Measurements from ENCODE around the gene CCDC91.
"Not testable (repeated sequence)": the region's sequence is repeated elsewhere in the genome, so short reads cannot be mapped to it uniquely, and the experiment has no call there.

CCDC91 gene

GRCh38 chr12:28446031-28446430, 255.8 kb downstream of the CCDC91 start:
- DNase-seq (ENCODE audit: extremely low read depth in 1 of 2, low read depth in 1 of 2): no peak

DNA sequence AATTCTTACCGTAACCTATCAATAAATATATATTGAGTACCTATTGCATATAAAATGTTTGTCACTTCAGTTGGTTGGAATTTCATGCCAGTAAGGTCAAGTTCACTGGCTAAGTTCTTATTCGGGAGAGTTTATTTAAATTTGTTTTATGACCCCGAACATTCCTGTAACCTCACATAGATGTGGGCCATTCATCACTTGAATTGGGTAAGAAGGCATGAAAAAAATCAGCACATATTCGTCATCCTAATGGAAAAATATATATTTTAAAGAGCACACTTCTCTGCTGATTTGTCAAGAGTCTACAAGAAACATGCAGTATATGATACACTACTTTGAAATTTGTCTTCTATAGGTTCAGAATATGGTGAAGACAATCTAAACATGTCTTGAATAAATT, 263.4 kb downstream of the CCDC91 start:
- no peak for DNase-seq (ENCODE audit: extremely low read depth in 1 of 2, low read depth in 1 of 2)

- DNase-seq (ENCODE audit: extremely low read depth in 1 of 2, low read depth in 1 of 2): no peak
Observed at GRCh38 chr12:28456934-28457710, 266.9 kb downstream of the CCDC91 start.

- DNase-seq (ENCODE audit: extremely low read depth in 1 of 2, low read depth in 1 of 2): no peak
Observed at GRCh38 chr12:28457785-28458184, 267.5 kb downstream of the CCDC91 start.

DNA sequence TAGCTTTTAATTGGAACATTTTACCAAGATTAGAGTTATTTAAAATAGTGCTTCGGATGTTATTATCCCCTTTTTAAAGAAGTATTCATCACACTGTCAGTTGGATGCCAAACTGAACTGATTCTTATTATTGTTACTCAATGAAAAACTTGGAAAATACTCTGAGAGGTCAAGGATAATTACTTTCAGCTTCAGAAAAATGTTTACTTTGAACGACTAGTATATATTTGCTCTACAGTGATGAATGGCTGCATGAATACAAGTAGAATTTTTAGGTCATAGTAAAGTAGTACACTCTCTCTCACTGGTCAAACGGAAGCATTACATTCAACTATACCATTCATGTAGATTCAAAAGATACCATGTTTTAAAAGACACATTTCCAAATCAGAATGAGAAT, 269.2 kb downstream of the CCDC91 start:
- no peak for DNase-seq (ENCODE audit: extremely low read depth in 1 of 2, low read depth in 1 of 2)

GRCh38 chr12:28460420-28461130, 270.3 kb downstream of the CCDC91 start:
- DNase-seq (ENCODE audit: extremely low read depth in 1 of 2, low read depth in 1 of 2): no peak

- no peak for DNase-seq (ENCODE audit: extremely low read depth in 1 of 2, low read depth in 1 of 2)
Observed at GRCh38 chr12:28463396-28463795, 273.1 kb downstream of the CCDC91 start.

GRCh38 chr12:28471762-28472161, 281.5 kb downstream of the CCDC91 start:
- not testable (repeated sequence) for DNase-seq (ENCODE audit: extremely low read depth in 1 of 2, low read depth in 1 of 2)

GRCh38 chr12:28476206-28476605, 285.9 kb downstream of the CCDC91 start:
- DNase-seq (ENCODE audit: extremely low read depth in 1 of 2, low read depth in 1 of 2): not testable (repeated sequence)

DNA sequence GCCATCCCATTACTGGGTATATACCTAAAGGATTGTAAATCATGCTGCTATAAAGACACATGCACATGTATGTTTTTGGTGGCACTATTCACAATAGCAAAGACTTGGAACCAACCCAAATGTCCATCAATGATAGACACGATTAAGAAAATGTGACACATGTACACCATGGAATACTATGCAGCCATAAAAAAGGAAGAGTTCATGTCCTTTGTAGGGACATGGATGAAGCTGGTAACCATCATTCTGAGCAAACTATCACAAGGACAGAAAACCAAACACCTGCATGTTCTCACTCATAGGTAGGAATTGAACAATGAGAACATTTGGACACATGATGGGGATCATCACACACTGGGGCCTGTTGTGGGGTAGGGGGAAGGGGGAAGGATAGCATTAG, 288.8 kb downstream of the CCDC91 start:
- not testable (repeated sequence) for DNase-seq (ENCODE audit: extremely low read depth in 1 of 2, low read depth in 1 of 2)

GRCh38 chr12:28479683-28480082, 289.4 kb downstream of the CCDC91 start:
- no peak for DNase-seq (ENCODE audit: extremely low read depth in 1 of 2, low read depth in 1 of 2)

- no peak for DNase-seq (ENCODE audit: extremely low read depth in 1 of 2, low read depth in 1 of 2)
Observed at GRCh38 chr12:28484156-28484555, 293.9 kb downstream of the CCDC91 start.

GRCh38 chr12:28486521-28486920, 296.3 kb downstream of the CCDC91 start:
- DNase-seq (ENCODE audit: extremely low read depth in 1 of 2, low read depth in 1 of 2): no peak

DNA sequence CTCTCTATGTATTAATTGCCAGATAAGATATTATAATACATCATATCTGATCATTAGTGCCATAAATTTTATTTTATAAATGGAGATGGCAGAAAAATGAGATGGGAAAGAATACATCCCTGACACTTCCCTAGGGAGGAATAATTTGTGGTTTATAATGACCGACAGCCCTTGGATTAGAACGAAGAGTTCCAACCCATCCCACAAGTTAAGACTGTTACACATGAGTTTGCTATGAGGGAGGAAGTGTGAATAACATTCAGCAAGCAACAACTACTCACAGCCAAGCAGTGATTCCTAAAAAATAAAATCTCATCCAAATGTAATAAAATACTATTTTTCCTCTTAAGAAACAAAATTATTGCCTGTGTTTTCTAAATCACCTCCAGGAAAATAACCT, 299.0 kb downstream of the CCDC91 start:
- DNase-seq (ENCODE audit: extremely low read depth in 1 of 2, low read depth in 1 of 2): no peak

GRCh38 chr12:28497889-28498411, 307.7 kb downstream of the CCDC91 start:
- DNase-seq (ENCODE audit: extremely low read depth in 1 of 2, low read depth in 1 of 2): no peak

GRCh38 chr12:28498850-28499249, 308.6 kb downstream of the CCDC91 start:
- no peak for DNase-seq (ENCODE audit: extremely low read depth in 1 of 2, low read depth in 1 of 2)

GRCh38 chr12:28500373-28501024, 310.2 kb downstream of the CCDC91 start:
- DNase-seq (ENCODE audit: extremely low read depth in 1 of 2, low read depth in 1 of 2): no peak

GRCh38 chr12:28506271-28506670, 316.0 kb downstream of the CCDC91 start:
- DNase-seq (ENCODE audit: extremely low read depth in 1 of 2, low read depth in 1 of 2): no peak

DNA sequence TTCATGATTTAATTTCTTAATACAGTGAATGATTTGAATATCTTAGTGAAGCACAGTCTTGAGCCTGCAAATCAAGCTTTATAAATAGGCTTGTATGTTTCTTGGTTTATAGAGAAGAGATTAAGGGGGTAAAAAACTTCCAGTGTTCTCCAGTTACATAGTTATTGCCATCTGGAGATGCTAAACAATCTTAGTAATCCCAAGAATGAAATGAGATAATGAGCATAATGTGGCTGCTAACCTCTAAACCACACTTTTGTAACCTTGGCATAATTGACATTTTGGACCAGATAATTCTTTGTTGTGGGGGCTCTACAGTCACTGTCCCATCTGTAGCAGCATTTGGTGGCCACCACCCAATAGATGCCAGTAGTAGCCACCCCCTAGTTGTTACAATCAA, 316.8 kb downstream of the CCDC91 start:
- DNase-seq (ENCODE audit: extremely low read depth in 1 of 2, low read depth in 1 of 2): no peak

DNA sequence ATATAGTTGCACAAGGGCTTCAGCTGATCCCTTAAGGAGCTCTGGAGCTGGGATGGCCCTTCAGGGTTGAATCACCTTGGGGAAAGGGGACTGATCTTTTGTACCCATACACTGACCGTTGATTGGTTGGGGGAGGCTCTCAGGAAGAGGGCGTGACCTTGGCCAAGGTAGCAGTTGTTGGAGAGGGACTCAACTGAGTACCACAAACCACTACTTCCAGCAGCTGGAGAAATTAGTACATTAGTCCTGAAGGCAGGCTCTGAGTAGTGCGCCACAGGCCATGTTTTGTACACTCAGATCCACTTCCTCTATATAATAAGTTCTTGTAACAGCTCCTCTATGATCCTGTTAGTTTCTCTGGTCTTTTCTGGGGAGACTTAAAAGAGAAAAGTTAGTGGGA, 317.6 kb downstream of the CCDC91 start:
- DNase-seq (ENCODE audit: extremely low read depth in 1 of 2, low read depth in 1 of 2): no peak

DNA sequence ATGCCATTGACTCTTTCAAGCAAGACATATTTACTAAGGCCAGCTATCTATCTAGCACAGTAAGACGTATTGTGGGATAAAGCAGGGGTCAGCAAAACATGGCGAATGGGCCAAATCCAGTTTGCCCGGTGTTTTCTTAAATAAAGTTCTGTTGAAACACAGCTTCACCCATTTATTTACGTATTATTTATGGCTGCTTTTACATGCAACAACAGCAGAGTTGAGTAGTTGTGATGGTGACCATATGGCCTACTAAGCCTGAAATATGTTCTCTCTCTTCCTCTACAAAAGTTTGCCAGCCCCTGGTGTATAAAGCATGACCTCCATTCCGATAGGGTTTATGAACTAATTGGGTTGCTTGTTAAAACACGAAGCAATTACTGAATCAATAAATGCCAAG, 322.1 kb downstream of the CCDC91 start:
- DNase-seq (ENCODE audit: extremely low read depth in 1 of 2, low read depth in 1 of 2): no peak

DNA sequence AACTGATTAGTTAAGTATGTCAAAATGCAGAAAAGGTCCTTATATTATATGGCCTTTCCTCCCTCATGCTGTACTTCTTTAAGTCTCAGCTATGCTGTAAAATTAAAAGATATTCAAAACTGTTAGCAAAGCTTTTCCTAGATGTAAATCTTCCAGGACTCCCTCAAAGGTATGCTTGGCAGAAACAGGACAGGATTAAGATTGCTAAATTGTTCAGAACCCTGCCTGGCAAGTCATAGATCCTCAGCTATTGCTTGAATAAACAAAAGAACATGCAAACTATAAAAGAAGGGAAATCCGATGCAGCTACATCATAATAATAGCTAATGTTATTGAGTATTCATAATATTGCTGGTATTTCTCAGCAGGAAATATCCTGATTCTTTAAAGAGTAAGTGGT, 322.6 kb downstream of the CCDC91 start:
- DNase-seq (ENCODE audit: extremely low read depth in 1 of 2, low read depth in 1 of 2): no peak

Data from activated CD8-positive, alpha-beta memory T cell treated with anti-CD3 and anti-CD28 coated beads for 1 hour (primary cell).